Peyer's patch (tissue), 4 donors: Measurements from ENCODE around the gene FTO.

Source experiments
- CTCF ChIP-seq, 6 experiments: fragments of 450-650 bp in 4 of 6; fragments of 200-600 bp in 2 of 6; sonication (generic) in 1 of 6; IDR thresholded peaks; one replicate each; pipeline ENCODE4 v1.5.1; 2017 to 2019; ENCODE audit warnings: antibody characterized with exemption in 6 of 6, mild to moderate bottlenecking in 3 of 6, moderate library complexity in 1 of 6
- POLR2A ChIP-seq, 2 donors: fragments of 450-650 bp; IDR thresholded peaks; one replicate each; pipeline ENCODE4 v1.5.1; 2017; ENCODE audit warnings: antibody characterized with exemption in 2 of 2, mild to moderate bottlenecking in 2 of 2, moderate library complexity in 2 of 2

- peak in 1 of 6 experiments; percentile 38 for TF ChIP-seq CTCF (IDR thresholded peaks at IDR 0.05)
- no peak for TF ChIP-seq POLR2A (IDR thresholded peaks at IDR 0.05)
Measured at GRCh38 chr16:53755026-53755910, 51.3 kb downstream of the FTO start.
